ENCODE measurements around the gene MEGF8. TPM values are rescaled to one million over a fixed set of nuclear protein-coding genes. Genes with fewer than 3 reads are reported as not detected.
"Not testable (repeated sequence)": the region's sequence is repeated elsewhere in the genome, so short reads cannot be mapped to it uniquely, and the experiment has no call there.

Gene MEGF8
- total RNA-seq, 4 donors from 2014 or later = 10.7 to 21.5 (median 16.1) TPM

DNA sequence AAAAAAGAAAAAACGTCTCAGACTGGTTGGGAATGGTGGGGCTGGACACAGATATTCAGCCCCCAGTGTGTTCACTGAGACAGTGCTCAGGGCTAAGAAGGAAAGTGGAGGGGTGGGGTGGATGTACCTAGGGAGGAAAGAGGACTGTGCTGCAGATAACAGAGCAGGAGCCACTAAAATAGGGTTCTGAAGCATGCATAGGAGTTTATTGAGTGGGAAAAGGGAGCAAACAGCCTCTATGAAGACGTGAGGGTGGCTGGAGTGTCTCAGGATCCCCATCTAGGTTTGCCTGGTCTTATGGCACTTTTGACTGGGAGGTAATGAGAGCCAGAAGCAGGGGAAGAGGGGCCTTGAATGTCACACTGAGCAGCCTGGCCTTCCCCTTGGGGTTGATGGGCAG lies 3.4 kb downstream of the MEGF8 start:
- Histone ChIP-seq H3K27ac (no peak overlapping the region), H3K36me3 (no peaks in the 10 kb centered on the region), H3K4me1 (peaks cover 33% of the 10 kb centered on the region), H3K27me3 (peaks cover 11% of the 10 kb centered on the region), H3K4me3 (no peak overlapping the region), H3K9me3 (no peaks in the 10 kb centered on the region)
- no peak for TF ChIP-seq POLR2AphosphoS5 (IDR thresholded peaks at IDR 0.05)
- no peak for TF ChIP-seq POLR2A (IDR thresholded peaks at IDR 0.05)
- TF ChIP-seq CTCF (IDR thresholded peaks at IDR 0.05) = no peak
- TF ChIP-seq EP300 (IDR thresholded peaks at IDR 0.05) = no peak
- WGBS = 79% methylated on average over 2 of the region's 2 CpGs
- no peak for DNase-seq (ENCODE audit: low spot score in 2 of 2)

- no peaks in the 10 kb centered on the region for H3K27me3 ChIP-seq
- no peak for DNase-seq (ENCODE audit: low spot score in 2 of 2)
- no peak overlapping the region for H3K4me3 ChIP-seq
- peaks cover 6% of the 10 kb centered on the region for H3K36me3 ChIP-seq
- no peak for TF ChIP-seq POLR2AphosphoS5 (IDR thresholded peaks at IDR 0.05)
- no peak for TF ChIP-seq POLR2A (IDR thresholded peaks at IDR 0.05)
- WGBS = 45% methylated on average over 2 of the region's 2 CpGs
- H3K9me3 ChIP-seq = no peaks in the 10 kb centered on the region
- no peak overlapping the region for H3K27ac ChIP-seq
- H3K4me1 ChIP-seq = peaks cover 20% of the 10 kb centered on the region
Observed at GRCh38 chr19:42330241-42330711, 4.8 kb downstream of the MEGF8 start.

GRCh38 chr19:42331333-42331732 lies 5.9 kb downstream of the MEGF8 start:
- not testable (repeated sequence) for H3K27me3 ChIP-seq; H3K9me3 ChIP-seq; DNase-seq (ENCODE audit: low spot score in 2 of 2); H3K27ac ChIP-seq; H3K4me3 ChIP-seq
- Histone ChIP-seq H3K4me1 (peaks cover 14% of the 10 kb centered on the region), H3K36me3 (peaks cover 12% of the 10 kb centered on the region)
- 82% methylated on average over 2 of the region's 3 CpGs for WGBS

GRCh38 chr19:42332059-42332458 lies 6.6 kb downstream of the MEGF8 start:
- WGBS = 78% methylated on average over 6 of the region's 6 CpGs
- H3K36me3 ChIP-seq = peaks cover 20% of the 10 kb centered on the region
- TF ChIP-seq CTCF (IDR thresholded peaks at IDR 0.05) (no peak), POLR2A (IDR thresholded peaks at IDR 0.05) (no peak), POLR2AphosphoS5 (IDR thresholded peaks at IDR 0.05) (no peak), EP300 (IDR thresholded peaks at IDR 0.05) (no peak)

GRCh38 chr19:42333018-42333417 lies 7.6 kb downstream of the MEGF8 start:
- DNase-seq (ENCODE audit: low spot score in 2 of 2) = no peak
- H3K4me3 ChIP-seq = no peak overlapping the region
- 97% methylated on average over 3 of the region's 3 CpGs for WGBS
- H3K27me3 ChIP-seq = no peaks in the 10 kb centered on the region
- H3K9me3 ChIP-seq = no peaks in the 10 kb centered on the region
- no peaks in the 10 kb centered on the region for H3K4me1 ChIP-seq
- no peak for TF ChIP-seq POLR2A (IDR thresholded peaks at IDR 0.05)
- H3K27ac ChIP-seq = no peak overlapping the region
- peaks cover 26% of the 10 kb centered on the region for H3K36me3 ChIP-seq

More at GRCh38 chr19:42332059-42332458, 6.6 kb downstream of the MEGF8 start:
- Histone ChIP-seq H3K27ac (no peak overlapping the region), H3K9me3 (no peaks in the 10 kb centered on the region), H3K4me3 (no peak overlapping the region), H3K27me3 (no peaks in the 10 kb centered on the region), H3K4me1 (peaks cover 7% of the 10 kb centered on the region)
- no peak for DNase-seq (ENCODE audit: low spot score in 2 of 2)

GRCh38 chr19:42333975-42334696 lies 8.7 kb downstream of the MEGF8 start:
- WGBS = 85% methylated on average over 17 of the region's 21 CpGs
- TF ChIP-seq POLR2A (IDR thresholded peaks at IDR 0.05) = no peak
- no peak overlapping the region for H3K27ac ChIP-seq
- H3K27me3 ChIP-seq = no peaks in the 10 kb centered on the region
- H3K36me3 ChIP-seq = peaks cover 26% of the 10 kb centered on the region
- H3K4me1 ChIP-seq = no peaks in the 10 kb centered on the region
- H3K9me3 ChIP-seq = no peaks in the 10 kb centered on the region
- no peak overlapping the region for H3K4me3 ChIP-seq
- DNase-seq (ENCODE audit: low spot score in 2 of 2) = no peak

DNA sequence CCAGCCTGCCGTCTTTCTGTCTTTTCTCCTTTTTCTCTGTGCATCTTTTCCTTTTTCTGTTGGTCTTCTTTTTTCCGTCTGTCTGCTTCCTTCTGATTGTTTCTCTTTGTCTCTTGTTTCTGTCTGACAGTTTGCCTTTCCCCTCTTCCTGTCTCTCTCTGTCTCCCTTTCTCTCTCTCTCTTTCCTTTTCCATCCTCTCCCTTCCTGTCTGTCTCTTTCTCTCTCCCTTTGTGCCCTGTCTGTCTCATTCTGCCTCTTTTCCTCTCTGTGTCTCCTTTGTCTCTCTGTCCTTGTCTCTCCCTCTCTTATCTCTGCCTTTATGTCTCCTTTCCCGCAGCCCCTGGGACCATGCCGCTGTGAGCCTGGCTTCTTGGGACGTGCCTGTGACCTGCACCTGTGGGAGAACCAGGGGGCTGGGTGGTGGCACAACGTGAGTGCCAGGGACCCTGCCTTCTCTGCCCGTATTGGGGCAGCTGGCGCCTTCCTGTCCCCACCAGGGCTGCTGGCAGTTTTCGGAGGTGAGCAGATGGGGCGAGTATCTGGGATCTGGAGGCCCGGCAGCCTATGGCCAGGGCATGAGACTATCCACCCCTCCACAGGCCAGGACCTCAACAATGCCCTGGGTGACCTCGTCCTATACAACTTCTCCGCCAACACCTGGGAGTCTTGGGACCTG lies 9.4 kb downstream of the MEGF8 start:
- H3K36me3 ChIP-seq = peaks cover 29% of the 10 kb centered on the region
- DNase-seq (ENCODE audit: low spot score in 2 of 2) = no peak
- H3K4me3 ChIP-seq = no peak overlapping the region
- TF ChIP-seq POLR2AphosphoS5 (IDR thresholded peaks at IDR 0.05) (no peak), POLR2A (IDR thresholded peaks at IDR 0.05) (no peak), CTCF (IDR thresholded peaks at IDR 0.05) (no peak), EP300 (IDR thresholded peaks at IDR 0.05) (no peak)
- H3K27me3 ChIP-seq = no peaks in the 10 kb centered on the region
- WGBS = 88% methylated on average over 13 of the region's 13 CpGs
- H3K4me1 ChIP-seq = no peaks in the 10 kb centered on the region
- H3K9me3 ChIP-seq = no peaks in the 10 kb centered on the region
- H3K27ac ChIP-seq = no peak overlapping the region

All from suprapubic skin (tissue), 4 donors.